Measurements from ENCODE around the gene CRY2. TPM values are rescaled to one million over a fixed set of nuclear protein-coding genes. Genes with fewer than 3 reads are reported as not detected.

Gene CRY2
- total and polyA plus RNA-seq, 2 experiments from 2014 or later = 9.5 to 15.4 TPM

GRCh38 chr11:45892856-45893255 lies 45.6 kb downstream of the CRY2 start:
- no peaks in the 10 kb centered on the region for H3K27me3 ChIP-seq (ENCODE audit: insufficient read depth)
- Mint-ChIP-seq H3K36me3 (ENCODE audit: low read depth) (no peaks in the 10 kb centered on the region; the same call in 2 of the 3 replicates), H3K9me3 (no peaks in the 10 kb centered on the region), H3K4me3 (no peak overlapping the region; the same call in 2 of the 3 replicates), H3K27ac (no peak overlapping the region; the same call in 1 of the 2 replicates), H3K4me1 (peaks cover 31% of the 10 kb centered on the region), H3K27me3 (ENCODE audit: insufficient read depth, low read depth, poor library complexity) (peaks cover 12% of the 10 kb centered on the region)
- no peaks in the 10 kb centered on the region for H3K36me3 ChIP-seq (ENCODE audit: insufficient read depth)
- TF ChIP-seq REST (IDR thresholded peaks at IDR 0.05; ENCODE audit: unreplicated experiment) (no peak), CTCF (conservative IDR thresholded peaks at IDR 0.05; ENCODE audit: low read depth in 2 of 2) (no peak), NANOG (IDR thresholded peaks at IDR 0.05; ENCODE audit: borderline replicate concordance) (no peak), ETS1 (IDR thresholded peaks at IDR 0.05) (no peak)
- peaks cover 9% of the 10 kb centered on the region; the same call in 1 of the 2 replicates for H3K79me2 ChIP-seq (replicated peaks; ENCODE audit: insufficient read depth)
- peaks cover 25% of the 10 kb centered on the region for H3K4me1 ChIP-seq (ENCODE audit: insufficient read depth)
- ATAC-seq = no peak
- H4K20me1 ChIP-seq (replicated peaks; ENCODE audit: insufficient read depth) = peaks cover 15% of the 10 kb centered on the region; the same call in 1 of the 2 replicates
- no peak for DNase-seq (ENCODE audit: low spot score)
- H3K4me3 ChIP-seq = no peak overlapping the region
- H3K4me2 ChIP-seq = no peak overlapping the region
- H3F3A ChIP-seq (replicated peaks; ENCODE audit: low read depth) = 0 out of 2 replicates have a peak, but pooled peaks cover 5% of the 10 kb centered on the region
- peak overlapping the region; percentile 84 for H3K27ac ChIP-seq (ENCODE audit: low read depth)
- H2AFZ ChIP-seq = no peak overlapping the region
- no peaks in the 10 kb centered on the region for H3K9me2 ChIP-seq (ENCODE audit: insufficient read depth)

GRCh38 chr11:45894555-45895247 lies 47.4 kb downstream of the CRY2 start:
- Mint-ChIP-seq H3K4me1 (peaks cover 37% of the 10 kb centered on the region), H3K27me3 (ENCODE audit: insufficient read depth, low read depth, poor library complexity) (peaks cover 10% of the 10 kb centered on the region), H3K27ac (no peak overlapping the region), H3K9me3 (no peaks in the 10 kb centered on the region), H3K4me3 (no peak overlapping the region), H3K36me3 (ENCODE audit: low read depth) (no peaks in the 10 kb centered on the region; the same call in 2 of the 3 replicates)
- peaks cover 8% of the 10 kb centered on the region; the same call in 1 of the 2 replicates for H4K20me1 ChIP-seq (replicated peaks; ENCODE audit: insufficient read depth)
- no peak overlapping the region for H3K27ac ChIP-seq (ENCODE audit: low read depth)
- H3K4me1 ChIP-seq (ENCODE audit: insufficient read depth) = peaks cover 25% of the 10 kb centered on the region
- H3K9me2 ChIP-seq (ENCODE audit: insufficient read depth) = no peaks in the 10 kb centered on the region
- H3K4me3 ChIP-seq = no peak overlapping the region
- no peak overlapping the region for H2AFZ ChIP-seq
- ATAC-seq (no peak), DNase-seq (ENCODE audit: low spot score) (no peak)
- H3F3A ChIP-seq (replicated peaks; ENCODE audit: low read depth) = 0 out of 2 replicates have a peak, but pooled peaks cover 5% of the 10 kb centered on the region
- H3K4me2 ChIP-seq = no peak overlapping the region
- H3K36me3 ChIP-seq (ENCODE audit: insufficient read depth) = no peaks in the 10 kb centered on the region
- H3K79me2 ChIP-seq (replicated peaks; ENCODE audit: insufficient read depth) = no peaks in the 10 kb centered on the region
- no peaks in the 10 kb centered on the region for H3K27me3 ChIP-seq (ENCODE audit: insufficient read depth)
- no peak for TF ChIP-seq ETS1 (IDR thresholded peaks at IDR 0.05)
- no peak for TF ChIP-seq CTCF (conservative IDR thresholded peaks at IDR 0.05; ENCODE audit: low read depth in 2 of 2)
- no peak for TF ChIP-seq EZH2phosphoT487 (IDR thresholded peaks at IDR 0.05; ENCODE audit: unreplicated experiment)
- no peak for TF ChIP-seq STAT1 (IDR thresholded peaks at IDR 0.05; ENCODE audit: unreplicated experiment)

Data from GM23338 (cell line).